CD4-positive, alpha-beta T cell (primary cell): ENCODE data around the gene SUCLG2. TPM values are rescaled to one million over a fixed set of nuclear protein-coding genes. Genes with fewer than 3 reads are reported as not detected.

Experiments used
- ATAC-seq: fragments of 200-7000 bp; cut with Tn5 transposase; one replicate; pipeline ENCODE4 v1.10.0; 2022; ENCODE audit warnings: mild to moderate bottlenecking; ENCODE audit not compliant: poor library complexity
- CTCF ChIA-PET: fragments of 350-600 bp; sonication (Branson Sonifier 250); formaldehyde crosslinking; loops from one replicate; lab custom pipeline; 2021; ENCODE audit warnings: antibody characterized with exemption, inconsistent platforms; lab: Charles Lee
- POLR2A ChIA-PET: fragments of 350-600 bp; sonication (Branson Sonifier 250); formaldehyde crosslinking; loops from one replicate; lab custom pipeline; 2021; ENCODE audit warnings: antibody characterized with exemption, inconsistent platforms; lab: Charles Lee
- DNase-seq, 14 experiments: peaks; one replicate each; pipeline ENCODE4 v3.0.0-alpha.2; 2013 to 2020; ENCODE audit warnings: mixed read lengths in 2 of 14
- H3K27ac ChIP-seq, 2 donors: one replicate each; pipeline versions ENCODE4 v1.5.1 to v1.7.0; 2013; ENCODE audit warnings: low read length in 2 of 2, low read depth in 1 of 2, mild to moderate bottlenecking in 1 of 2
- H3K27me3 ChIP-seq, 2 experiments: 1 replicate in 1 of 2; 2 replicates in 1 of 2; pipeline versions ENCODE4 v1.6.1 to v1.7.0; 2013; ENCODE audit warnings: low read length in 2 of 2, control low read depth in 1 of 2, mild to moderate bottlenecking in 1 of 2, moderate library complexity in 1 of 2; ENCODE audit not compliant: insufficient read depth in 2 of 2, control insufficient read depth in 1 of 2
- H3K36me3 ChIP-seq: one replicate; pipeline ENCODE4 v1.6.1; 2013; ENCODE audit warnings: low read length, control low read depth; ENCODE audit not compliant: insufficient read depth
- H3K4me1 ChIP-seq: one replicate; pipeline ENCODE4 v1.6.1; 2013; ENCODE audit warnings: low read length, control low read depth; ENCODE audit not compliant: insufficient read depth
- H3K4me3 ChIP-seq: one replicate; pipeline ENCODE4 v1.5.1; 2013; ENCODE audit warnings: mild to moderate bottlenecking, low read length, moderate library complexity
- H3K9me3 ChIP-seq, 2 experiments: 1 replicate in 1 of 2; 2 replicates in 1 of 2; pipeline versions ENCODE4 v1.6.1 to v1.7.0; 2013; ENCODE audit warnings: low read length in 2 of 2, mild to moderate bottlenecking in 2 of 2, control low read depth in 1 of 2, moderate library complexity in 1 of 2; ENCODE audit not compliant: control insufficient read depth in 1 of 2, insufficient read depth in 1 of 2
- H3K27ac Mint-ChIP-seq: one replicate; pipeline ENCODE4 v1.8.0; 2020; ENCODE audit warnings: mixed read lengths
- H3K27me3 Mint-ChIP-seq: one replicate; pipeline ENCODE4 v1.8.0; 2021; ENCODE audit warnings: mixed read lengths
- H3K36me3 Mint-ChIP-seq: one replicate; pipeline ENCODE4 v1.8.0; 2021; ENCODE audit warnings: low read depth, mixed read lengths
- H3K4me1 Mint-ChIP-seq: one replicate; pipeline ENCODE4 v1.8.0; 2021; ENCODE audit warnings: low read depth, mixed read lengths
- H3K4me3 Mint-ChIP-seq: one replicate; pipeline ENCODE4 v1.8.0; 2020; ENCODE audit warnings: mild to moderate bottlenecking, mixed read lengths
- H3K9me3 Mint-ChIP-seq: one replicate; pipeline ENCODE4 v1.8.0; 2020; ENCODE audit warnings: mixed read lengths
- intact Hi-C, 2 experiments: fragments of 100-400 bp; cut with DNase I in 1 of 2; cut with micrococcal nuclease in 1 of 2; formaldehyde crosslinking; loops; one replicate each; pipeline versions ENCODE4 v1.15.1 to v1.9.0; 2023 to 2025; cut with DNase I, micrococcal nuclease
- total RNA-seq, 174 experiments: library from RNA in 2 of 174; stranded (reverse) in 2 of 174; gene quantifications; one replicate each; pipeline ENCODE4 v1.2.3 and lab custom pipeline; 2021 to 2026
- TF ChIP-seq, protein P1 (sequence below): fragments of 200-600 bp; IDR thresholded peaks from one replicate; pipeline ENCODE4 v1.8.0; 2022; ENCODE audit warnings: antibody characterized with exemption, mild to moderate bottlenecking

Gene SUCLG2
- total RNA-seq, 2 experiments from 2014 or later, result 51.7 to 52.4 TPM

DNA sequence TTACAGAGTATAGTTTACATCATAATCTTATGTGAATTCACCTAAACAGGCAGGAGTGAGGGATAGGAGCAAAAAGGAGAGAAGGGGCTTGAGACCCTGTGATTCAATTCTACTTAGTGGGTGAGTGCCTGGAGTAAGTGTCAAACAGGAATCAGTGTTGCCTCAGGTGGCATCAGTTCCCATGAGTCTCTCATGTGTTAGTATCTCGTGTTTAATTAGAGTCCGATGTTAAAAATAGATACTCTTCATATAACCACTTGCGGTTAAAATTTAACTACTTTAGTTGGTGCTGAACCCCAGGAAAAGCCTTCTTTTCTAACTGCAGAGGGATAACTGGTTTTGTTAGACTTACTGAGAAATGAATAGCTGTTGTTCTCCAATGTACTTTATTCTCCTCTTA, 251.5 kb downstream of the SUCLG2 start:
- no peaks in the 10 kb centered on the region for H3K27me3 Mint-ChIP-seq
- DNase-seq (no peak), ATAC-seq (no peak)
- no peaks in the 10 kb centered on the region for H3K9me3 Mint-ChIP-seq
- no peaks in the 10 kb centered on the region for H3K4me1 ChIP-seq
- TF ChIP-seq, protein P1, sequence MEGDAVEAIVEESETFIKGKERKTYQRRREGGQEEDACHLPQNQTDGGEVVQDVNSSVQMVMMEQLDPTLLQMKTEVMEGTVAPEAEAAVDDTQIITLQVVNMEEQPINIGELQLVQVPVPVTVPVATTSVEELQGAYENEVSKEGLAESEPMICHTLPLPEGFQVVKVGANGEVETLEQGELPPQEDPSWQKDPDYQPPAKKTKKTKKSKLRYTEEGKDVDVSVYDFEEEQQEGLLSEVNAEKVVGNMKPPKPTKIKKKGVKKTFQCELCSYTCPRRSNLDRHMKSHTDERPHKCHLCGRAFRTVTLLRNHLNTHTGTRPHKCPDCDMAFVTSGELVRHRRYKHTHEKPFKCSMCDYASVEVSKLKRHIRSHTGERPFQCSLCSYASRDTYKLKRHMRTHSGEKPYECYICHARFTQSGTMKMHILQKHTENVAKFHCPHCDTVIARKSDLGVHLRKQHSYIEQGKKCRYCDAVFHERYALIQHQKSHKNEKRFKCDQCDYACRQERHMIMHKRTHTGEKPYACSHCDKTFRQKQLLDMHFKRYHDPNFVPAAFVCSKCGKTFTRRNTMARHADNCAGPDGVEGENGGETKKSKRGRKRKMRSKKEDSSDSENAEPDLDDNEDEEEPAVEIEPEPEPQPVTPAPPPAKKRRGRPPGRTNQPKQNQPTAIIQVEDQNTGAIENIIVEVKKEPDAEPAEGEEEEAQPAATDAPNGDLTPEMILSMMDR, result no peak
- peaks cover 40% of the 10 kb centered on the region for H3K36me3 ChIP-seq
- no peak overlapping the region for H3K4me3 ChIP-seq
- intact Hi-C loops, result no loop called here
- H3K36me3 Mint-ChIP-seq, result peaks cover 98% of the 10 kb centered on the region
- ChIA-PET CTCF (no interaction called here), POLR2A (no interaction called here)
- peaks cover 7% of the 10 kb centered on the region for H3K4me1 Mint-ChIP-seq
- H3K9me3 ChIP-seq, result no peaks in the 10 kb centered on the region
- H3K27ac ChIP-seq, result no peak overlapping the region
- no peaks in the 10 kb centered on the region for H3K27me3 ChIP-seq
- H3K27ac Mint-ChIP-seq, result no peak overlapping the region
- no peak overlapping the region for H3K4me3 Mint-ChIP-seq

DNA sequence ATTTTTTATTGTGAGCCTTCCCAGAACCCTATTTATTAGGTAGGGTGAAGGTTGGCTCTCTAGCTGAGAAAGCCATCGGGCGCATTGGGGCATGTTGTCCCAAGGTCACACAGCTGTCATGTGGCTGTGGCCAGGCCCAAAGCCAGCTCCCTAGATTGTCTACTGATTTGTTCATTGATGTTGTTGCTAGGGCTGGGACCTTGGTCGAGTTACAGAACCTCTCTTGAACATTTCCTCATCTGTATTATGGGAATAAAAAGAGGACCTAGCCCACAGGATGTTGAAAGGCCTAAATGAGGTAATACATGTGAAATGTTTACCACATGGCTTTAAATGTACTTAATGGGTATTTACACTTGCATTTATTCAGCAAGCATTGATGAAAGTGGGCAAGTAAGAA, 252.5 kb downstream of the SUCLG2 start:
- POLR2A ChIA-PET, result no interaction called here
- Mint-ChIP-seq H3K36me3 (peaks cover 90% of the 10 kb centered on the region), H3K27ac (no peak overlapping the region)

DNA sequence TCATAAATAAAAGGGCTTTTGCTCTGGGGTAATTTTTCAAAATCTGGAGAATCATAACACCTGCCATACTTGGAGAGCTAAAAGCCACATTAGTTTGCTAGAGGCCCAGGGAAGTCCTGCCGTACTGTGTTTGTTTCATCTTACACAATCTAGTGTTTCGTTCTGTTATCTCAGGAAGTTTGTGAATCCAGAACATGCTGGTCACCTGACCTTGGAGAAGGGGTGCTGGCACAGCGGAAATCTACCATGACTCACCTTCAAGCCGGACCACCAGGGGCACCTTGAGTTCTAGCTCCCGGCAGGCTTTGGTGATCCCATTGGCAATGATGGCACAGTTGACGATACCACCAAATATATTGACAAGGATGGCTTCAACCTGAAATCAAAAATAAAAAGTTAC, 253.9 kb downstream of the SUCLG2 start:
- CTCF ChIA-PET, result interaction anchor here (0.7 kb wide), 1 partner anchor 8 kb away, joined by 3 read pairs; no protein-coding TSS in a partner anchor
- Histone ChIP-seq H3K36me3 (peaks cover 27% of the 10 kb centered on the region), H3K4me3 (no peak overlapping the region), H3K27me3 (no peaks in the 10 kb centered on the region), H3K27ac (no peak overlapping the region), H3K9me3 (no peaks in the 10 kb centered on the region), H3K4me1 (no peaks in the 10 kb centered on the region)
- no peak for DNase-seq
- H3K4me3 Mint-ChIP-seq, result no peak overlapping the region
- peaks cover 7% of the 10 kb centered on the region for H3K4me1 Mint-ChIP-seq
- peaks cover 76% of the 10 kb centered on the region for H3K36me3 Mint-ChIP-seq
- H3K9me3 Mint-ChIP-seq, result no peaks in the 10 kb centered on the region
- H3K27ac Mint-ChIP-seq, result no peak overlapping the region
- intact Hi-C loops, result no loop called here
- ATAC-seq, result no peak
- POLR2A ChIA-PET, result no interaction called here
- TF ChIP-seq, protein P1, result no peak
- H3K27me3 Mint-ChIP-seq, result no peaks in the 10 kb centered on the region

More for the DNA sequence above, 252.5 kb downstream of the SUCLG2 start:
- Mint-ChIP-seq H3K4me1 (peaks cover 7% of the 10 kb centered on the region), H3K4me3 (no peak overlapping the region), H3K27me3 (no peaks in the 10 kb centered on the region), H3K9me3 (no peaks in the 10 kb centered on the region)
- CTCF ChIA-PET, result interaction anchor here (0.7 kb wide), 1 partner anchor 149 kb away, joined by 3 read pairs; no protein-coding TSS in a partner anchor
- H3K27ac ChIP-seq, result no peak overlapping the region
- H3K36me3 ChIP-seq, result peaks cover 30% of the 10 kb centered on the region
- H3K4me3 ChIP-seq, result no peak overlapping the region
- ATAC-seq (no peak), DNase-seq (no peak)
- intact Hi-C loops, result no loop called here
- H3K4me1 ChIP-seq, result no peaks in the 10 kb centered on the region
- no peaks in the 10 kb centered on the region for H3K27me3 ChIP-seq
- TF ChIP-seq, protein P1, result no peak
- no peaks in the 10 kb centered on the region for H3K9me3 ChIP-seq
